HG03469 (cell line): ENCODE data around the gene TAS2R50.

ENCODE experiments used
- ATAC-seq: cut with Tn5 transposase; IDR thresholded peaks from one replicate; pipeline ENCODE4 v1.9.1; 2021; ENCODE audit warnings: mild to moderate bottlenecking, moderate library complexity, moderate number of reproducible peaks; ENCODE audit not compliant: unreplicated experiment

The TAS2R50 gene, protein sequence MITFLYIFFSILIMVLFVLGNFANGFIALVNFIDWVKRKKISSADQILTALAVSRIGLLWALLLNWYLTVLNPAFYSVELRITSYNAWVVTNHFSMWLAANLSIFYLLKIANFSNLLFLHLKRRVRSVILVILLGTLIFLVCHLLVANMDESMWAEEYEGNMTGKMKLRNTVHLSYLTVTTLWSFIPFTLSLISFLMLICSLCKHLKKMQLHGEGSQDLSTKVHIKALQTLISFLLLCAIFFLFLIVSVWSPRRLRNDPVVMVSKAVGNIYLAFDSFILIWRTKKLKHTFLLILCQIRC

DNA sequence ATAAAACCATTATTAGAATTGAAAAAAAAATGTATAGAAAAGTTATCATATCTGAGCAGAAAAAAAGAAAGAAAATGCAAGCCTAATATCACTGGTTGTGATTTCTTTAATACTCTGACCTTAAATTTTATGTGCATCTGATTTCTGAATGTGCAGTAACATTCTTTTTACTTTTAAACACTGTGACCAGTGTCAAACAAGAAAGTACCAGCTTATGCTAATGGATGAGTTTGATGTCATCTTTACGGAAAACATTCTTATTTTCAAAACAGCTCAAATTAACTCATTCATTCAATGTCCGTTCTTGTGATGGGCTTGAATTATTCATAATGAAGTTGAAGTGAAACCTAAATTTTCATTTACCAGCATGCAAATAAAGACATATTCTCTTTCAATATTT, at the start of gene TAS2R50:
Gene TAS2R50 (minus strand): TSS at position 101 of the 400 bp plus-strand sequence. CDS start 52 bp downstream, at position 49.
- ATAC-seq = no peak

DNA sequence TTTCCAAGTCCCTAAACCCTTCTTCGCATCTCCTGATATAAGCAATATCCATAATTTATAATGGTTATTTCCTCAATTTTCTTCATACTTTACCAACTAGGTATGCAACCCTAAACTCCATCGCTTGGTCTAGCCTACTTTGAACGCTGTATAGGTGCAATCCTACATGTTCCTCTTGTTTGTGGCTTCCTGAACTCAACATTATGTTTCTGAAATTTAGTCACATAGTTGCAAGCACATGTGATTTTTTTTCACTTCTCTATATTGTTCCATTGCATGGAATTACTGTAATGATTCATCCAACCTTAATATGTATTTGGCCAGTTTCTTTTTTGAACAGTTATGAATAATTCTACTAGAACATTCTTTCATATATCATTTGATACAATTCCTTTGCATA, 47.2 kb upstream of the TAS2R50 start:
- peak; percentile 85 for ATAC-seq

DNA sequence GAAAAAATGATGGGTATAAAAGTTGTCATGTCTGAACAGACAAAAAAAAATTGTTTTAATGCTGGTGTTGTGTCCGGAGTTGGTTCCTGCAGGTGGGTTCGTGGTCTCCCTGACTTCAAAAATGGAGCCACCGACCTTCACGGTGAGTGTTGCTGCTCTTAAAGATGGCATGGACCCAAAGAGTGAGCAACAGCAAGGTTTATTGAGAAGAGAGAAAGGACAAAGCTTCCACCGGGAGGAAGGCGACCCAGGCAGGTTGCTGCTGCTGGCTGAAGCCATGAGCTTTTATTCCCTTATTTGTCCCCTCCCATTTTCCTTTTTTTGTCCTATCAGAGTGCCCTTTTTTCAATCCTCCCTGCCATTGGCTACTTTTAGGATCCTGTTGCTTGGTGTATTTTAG, 44.6 kb upstream of the TAS2R50 start, which contains the start of gene TAS2R31:
Gene TAS2R31 (minus strand): TSS at position 101 of the 400 bp plus-strand sequence. CDS start 72 bp downstream, at position 29.
- ATAC-seq = no peak

DNA sequence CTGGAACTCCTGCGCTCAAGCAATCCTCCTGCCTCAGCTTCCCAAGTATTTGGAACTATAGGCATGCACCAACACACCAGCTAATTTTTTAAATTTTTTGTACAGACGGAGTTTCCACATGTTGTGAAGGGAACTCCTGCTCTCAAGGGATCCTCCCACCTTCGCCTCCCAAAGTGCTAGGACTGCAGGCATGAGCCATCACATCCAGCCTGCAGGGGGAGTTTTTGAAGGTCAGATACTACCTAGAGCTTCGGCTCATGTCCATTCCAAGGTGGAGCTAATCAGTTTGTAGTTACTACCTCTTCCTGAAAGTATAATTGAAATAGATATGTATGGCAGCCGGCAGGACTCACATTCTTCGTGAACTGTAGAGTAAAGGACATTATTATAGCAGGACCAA, 39.4 kb upstream of the TAS2R50 start:
- no peak for ATAC-seq

DNA sequence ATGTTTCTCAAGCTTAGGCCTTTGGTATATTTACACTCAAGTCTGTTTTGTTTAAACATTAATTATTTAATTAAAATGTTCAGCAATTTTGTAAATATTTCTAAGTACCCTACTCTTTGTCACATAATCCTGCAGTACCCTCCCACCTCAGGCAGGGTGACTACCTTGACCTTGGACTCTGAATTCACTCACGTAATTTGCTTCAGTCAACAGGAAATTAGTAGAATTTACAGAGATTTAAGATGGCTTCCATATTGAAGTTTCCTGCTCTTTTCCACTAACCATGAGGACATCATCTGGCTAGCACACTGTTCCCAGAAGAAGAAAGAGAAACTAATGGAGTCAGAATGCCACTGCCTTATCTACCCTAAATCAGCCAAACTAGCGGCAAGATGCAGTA, 36.7 kb upstream of the TAS2R50 start:
- no peak for ATAC-seq

DNA sequence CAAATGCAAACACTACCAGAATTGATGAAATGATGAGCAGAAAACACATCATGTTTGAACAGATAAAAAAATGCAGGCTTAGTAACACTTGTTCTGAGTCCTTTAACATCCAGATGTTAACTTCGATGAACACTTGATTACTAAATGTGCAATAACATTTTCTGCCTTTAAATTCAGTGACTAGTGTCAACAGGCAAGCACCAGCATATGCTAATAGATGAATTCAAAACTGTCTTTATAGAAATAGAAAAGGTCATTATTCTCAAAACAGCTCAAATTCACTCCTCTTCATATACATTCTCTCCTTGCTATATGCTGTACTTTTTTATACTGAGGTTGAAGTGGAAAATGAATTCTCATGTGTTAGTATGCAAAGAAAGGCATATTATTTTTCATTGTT, 35.8 kb upstream of the TAS2R50 start, which contains the start of gene TAS2R19:
Gene TAS2R19 (minus strand): TSS at position 101 of the 400 bp plus-strand sequence. CDS start 49 bp downstream, at position 52.
- no peak for ATAC-seq

DNA sequence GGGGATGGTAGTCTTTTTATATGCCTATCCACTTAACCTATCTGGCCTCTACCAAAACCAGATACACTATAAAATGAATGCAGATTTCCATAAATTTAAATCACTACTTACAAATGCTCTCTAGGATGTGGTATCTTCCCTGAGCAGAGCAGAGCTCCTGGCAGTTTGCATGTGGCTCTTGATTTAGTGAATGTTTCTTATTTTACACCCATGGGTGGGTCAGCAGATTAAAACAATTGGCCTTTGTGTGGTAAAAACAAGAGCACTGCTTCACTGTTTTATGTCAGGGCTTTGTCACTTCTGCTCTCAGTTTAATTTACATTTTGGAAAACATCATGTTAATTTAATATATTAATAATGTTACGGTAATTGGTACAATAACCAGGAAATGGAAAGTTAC, 30.2 kb upstream of the TAS2R50 start:
- ATAC-seq = no peak

DNA sequence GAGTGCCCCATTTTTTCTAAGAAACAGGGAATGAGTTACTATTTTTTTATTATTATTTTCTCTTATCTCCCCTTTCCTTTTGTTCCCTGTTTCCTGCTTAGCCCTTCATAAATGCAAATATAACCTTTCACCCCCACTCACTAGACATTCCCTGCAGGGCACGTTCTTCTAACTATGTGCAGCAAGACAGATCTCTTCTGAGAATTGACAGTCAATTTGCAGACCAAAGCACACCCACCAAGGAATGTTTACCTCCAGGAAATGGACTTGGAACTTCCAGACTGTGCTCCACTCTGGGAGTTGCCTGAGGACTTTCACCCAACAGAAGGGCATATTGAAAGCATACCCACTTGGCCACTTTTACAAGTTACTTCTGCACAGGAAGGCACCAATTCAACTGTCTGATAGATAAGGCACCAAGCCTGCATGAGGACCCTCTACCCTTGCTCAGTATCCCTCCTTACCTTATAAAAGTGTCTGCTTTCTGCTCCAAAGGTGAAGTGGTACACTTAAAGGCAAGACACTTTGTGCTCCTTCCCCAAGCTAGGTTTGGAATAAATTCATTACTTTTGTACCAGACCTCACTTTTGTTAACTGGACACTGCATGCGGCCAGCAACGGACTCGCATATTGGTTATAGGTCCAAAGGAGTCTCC, 29.2 kb upstream of the TAS2R50 start:
- ATAC-seq = no peak

DNA sequence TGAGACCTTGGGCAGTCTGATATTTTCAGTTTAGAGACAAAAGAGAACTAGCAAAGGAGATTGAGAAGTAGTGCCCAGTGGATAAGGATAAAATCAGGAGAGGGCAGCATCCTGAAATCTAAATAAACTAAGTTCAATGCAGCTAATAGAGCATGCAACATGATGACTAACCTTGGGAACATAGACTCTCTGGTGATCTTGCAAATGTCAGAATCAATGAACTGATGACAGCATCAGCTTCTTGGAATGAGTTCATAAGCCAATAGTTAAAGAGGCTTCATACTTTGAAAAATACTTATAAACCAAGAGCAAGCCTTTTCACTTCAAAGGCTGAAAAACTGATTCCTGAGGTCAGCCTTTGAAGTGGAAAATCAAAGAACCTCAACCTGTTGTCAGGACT, 27.5 kb upstream of the TAS2R50 start:
- no peak for ATAC-seq

DNA sequence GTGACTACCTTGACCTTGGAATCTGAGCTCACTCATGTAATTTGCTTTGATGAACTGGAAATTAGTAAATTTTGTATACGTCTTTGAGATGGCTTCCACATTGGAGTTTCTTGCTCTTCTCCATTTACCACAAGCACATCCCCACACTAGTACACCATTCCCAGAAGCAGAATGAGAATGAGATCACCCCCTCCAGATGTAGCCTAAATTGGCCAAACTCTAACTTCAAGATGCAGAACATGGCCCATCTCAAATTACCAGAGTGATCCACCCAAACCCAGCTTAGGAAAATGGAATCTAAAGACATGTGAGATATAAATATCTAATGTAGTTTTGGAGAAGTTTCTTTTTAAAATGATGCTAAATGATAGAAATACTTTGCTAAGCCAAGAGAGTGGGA, 20.9 kb upstream of the TAS2R50 start:
- no peak for ATAC-seq

DNA sequence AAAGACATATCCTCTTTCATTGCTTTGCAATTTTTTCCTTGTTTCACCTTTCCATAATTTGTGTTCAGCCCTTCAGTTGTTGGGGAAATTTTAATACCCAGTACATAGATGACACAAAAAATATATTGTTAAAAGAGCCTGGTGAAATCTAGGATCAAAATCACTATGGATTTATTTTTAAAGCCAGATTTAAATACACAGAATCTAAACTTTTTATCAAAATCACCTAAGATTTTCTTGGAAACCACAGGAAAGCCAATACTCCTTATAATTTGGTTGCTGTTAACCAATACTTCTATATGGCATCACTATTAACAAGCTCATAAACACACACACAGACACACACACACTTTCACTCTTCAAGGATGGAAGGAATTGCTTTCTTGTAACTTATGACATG, 11.5 kb upstream of the TAS2R50 start, which contains the start of gene TAS2R20:
Gene TAS2R20 (minus strand): TSS at position 101 of the 400 bp plus-strand sequence. CDS start 429 bp downstream, outside the sequence.
- ATAC-seq = no peak

DNA sequence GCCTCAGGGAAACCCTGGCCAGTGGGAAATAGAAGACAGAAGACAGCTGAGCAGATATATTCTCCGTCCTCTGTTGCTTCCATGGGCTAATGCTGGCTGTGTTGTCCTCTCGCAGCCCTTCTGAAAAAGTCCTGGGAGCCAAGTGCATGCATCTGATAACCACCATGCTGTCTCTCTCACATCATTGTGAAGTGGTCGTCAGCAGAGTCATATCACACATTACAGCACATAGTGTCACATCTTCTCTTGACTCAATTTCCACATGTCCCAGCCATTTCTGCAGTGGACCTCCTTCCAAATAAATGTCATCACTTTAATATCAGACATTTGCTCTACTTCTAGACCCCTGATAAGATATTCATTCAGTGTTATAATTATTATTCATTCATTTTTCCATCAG, 7.6 kb upstream of the TAS2R50 start:
- ATAC-seq = no peak

DNA sequence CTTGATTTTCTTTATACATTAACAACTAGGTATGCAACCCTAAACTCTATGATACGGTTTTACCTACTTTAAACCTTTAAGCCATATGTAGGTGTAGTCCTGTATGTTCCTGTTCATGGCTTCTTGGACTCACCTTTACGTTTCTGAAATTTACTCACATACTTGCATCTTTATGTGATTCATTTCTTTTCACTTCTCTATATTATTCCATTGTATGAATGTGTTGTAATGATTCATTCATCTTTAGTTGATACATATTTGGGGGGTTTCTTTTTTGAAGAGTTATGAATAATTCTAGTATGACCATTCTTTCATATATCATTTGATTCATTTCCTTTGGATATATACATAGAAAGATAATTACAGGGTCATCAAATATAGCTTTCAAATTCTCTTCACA, 2.4 kb upstream of the TAS2R50 start:
- no peak for ATAC-seq

DNA sequence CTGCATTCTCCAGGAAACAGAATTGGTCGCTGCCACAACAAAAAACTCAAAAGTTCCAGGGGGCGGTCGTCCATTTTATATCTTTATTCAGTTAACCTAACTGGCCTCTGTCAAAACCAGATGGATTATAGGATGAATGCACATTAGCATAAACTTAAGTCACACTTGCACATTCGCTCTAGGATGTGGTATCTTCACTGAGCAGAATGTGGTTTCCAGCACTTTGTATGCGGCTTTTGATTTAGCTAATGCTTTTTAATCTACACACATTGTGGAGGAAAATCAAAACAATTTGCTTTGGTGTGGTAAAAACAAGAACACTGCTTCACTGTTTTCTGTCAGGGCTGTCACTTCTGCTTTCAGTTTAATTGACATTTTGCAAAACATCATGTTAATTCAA, 4.5 kb downstream of the TAS2R50 start:
- no peak for ATAC-seq

DNA sequence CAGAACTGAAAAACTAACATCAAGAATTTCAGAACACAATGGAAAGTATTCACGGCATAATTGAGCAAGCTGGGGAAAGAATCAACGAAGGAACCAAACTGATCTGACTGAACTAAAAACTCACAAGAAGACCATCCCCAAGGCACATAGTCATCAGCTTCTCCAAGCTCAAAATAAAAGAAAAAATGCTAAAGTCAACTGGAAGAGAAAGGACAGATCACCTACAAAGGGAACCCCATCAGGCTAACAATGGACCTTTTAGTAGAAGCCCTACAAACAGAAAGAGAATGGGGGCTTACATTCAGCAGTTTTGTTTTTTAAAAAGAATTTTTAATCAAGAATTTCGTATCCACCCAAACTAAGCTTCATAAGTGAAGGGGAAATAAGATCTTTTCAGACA, 11.7 kb downstream of the TAS2R50 start:
- no peak for ATAC-seq

DNA sequence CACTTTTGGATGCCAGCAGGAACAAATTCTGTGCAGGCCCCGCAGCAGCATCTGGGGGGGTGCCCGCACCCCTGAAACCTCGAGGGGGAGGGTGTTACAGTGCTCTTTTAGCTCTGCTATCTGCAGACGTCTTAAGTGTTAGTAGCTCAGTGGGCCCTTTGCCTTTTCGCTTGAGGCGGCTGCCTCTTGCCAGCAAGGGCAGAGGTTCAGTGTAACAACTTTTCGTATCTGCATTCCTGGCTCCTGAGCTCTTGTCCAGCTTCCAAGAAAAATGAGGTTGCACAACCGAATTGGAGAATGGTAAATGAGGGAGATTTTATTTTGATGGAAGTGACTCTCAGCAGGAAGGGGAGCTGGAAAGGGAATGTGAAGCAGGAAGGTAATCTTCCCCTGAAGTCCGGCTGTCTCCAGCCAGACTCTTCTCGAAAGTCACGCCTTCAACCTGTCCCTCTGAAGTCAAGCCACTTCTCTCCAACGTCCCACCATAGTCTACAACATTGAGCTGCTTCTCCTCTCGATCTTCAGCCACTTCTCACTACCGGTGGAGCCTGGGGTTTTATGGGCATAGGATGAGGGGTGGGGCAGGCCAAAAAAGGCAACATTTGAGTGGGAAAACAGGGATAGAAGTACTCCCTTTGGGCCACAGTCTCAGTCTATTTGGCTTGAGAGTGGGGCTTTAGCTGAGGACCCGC, 17.8 kb downstream of the TAS2R50 start:
- no peak for ATAC-seq

DNA sequence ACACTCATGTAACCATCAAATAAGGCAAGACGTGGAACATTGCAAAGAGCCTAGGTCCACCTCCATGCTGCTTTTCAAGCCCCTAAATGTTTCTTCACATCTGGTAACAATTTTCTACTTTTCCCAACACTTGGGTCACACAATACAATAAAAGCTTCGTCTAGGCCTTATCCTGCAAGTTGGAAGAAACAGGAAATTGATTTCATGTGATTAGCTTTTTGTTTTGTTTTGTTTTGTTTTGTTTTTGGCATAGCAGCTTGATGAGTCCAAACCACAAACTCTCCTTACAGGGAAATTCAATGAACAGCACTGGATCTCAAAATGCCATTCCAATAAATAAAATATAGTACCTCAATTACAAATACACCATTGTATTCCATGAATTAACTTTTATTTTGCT, 19.3 kb downstream of the TAS2R50 start:
- ATAC-seq = no peak

DNA sequence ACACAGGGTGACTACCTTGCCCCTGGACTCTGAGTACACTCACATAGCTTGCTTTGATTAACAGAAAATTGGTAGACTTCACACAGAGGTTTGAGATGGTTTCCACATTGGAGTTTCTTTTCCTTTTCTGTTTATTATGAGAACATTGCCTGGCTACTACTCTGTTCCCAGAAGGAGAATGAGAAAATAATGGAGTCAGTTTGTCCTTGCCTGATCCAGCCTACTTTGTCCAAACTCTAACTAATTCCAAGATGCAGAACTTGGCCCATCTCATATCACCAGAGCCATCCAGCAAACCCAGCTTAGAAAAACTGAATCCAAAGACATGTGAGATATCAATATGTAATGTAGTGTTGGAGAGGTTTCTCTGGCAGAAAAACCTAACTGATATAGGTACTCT, 20.4 kb downstream of the TAS2R50 start:
- ATAC-seq = no peak

DNA sequence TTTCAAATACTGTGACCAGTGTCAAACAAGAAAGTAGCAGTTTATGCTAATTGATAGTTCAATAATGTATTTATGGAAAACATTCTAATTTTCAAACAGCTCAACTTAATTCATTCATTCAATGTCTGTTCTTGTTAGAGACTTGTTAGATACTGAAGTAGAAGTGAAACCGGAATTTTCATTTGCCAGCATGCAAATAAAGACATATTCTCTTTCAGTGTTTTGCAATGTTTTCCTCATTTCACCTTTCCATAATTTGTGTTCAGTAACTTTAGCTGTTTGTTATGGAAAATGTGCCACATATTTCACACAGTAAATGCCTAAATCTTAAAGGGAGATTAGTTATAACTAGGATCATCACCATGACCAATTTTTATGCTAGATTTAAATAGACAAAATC, 21.2 kb downstream of the TAS2R50 start:
- ATAC-seq = no peak

DNA sequence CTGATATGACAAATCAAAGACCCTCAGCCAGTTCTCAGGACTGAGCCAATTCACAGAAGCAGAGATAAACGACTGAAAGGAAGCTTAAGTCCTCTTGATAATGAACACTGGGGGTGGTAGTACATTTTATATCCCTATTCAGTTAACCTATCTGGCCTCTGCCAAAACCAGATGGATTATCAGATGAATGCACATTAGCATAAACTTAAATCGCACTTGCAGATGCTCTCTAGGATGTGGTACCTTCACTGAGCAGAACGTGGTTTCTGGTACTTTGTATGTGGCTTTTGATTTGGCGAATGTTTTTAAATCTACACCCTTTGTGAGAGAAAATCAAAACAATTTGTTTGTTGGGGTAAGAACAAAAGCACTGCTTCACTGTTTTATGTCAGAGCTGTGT, 26.5 kb downstream of the TAS2R50 start:
- ATAC-seq = no peak

DNA sequence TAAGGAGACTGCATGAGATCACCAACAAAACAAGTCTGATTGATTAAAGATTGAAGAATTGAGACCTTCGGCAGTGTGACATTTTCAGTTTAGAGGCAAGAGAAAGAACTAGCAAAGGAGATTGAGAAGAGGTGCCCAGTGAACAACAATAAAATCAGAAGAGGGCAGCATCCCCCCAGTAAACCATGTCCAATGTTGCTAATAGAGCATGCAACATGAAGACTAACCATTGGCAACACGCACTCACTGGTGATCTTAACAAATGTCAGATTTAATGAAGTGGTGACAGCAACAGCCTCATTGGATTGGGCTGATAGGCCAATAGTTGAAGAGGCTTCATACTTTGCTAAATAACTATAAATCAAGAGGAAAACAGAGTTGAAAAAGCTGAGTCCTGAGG, 26.9 kb downstream of the TAS2R50 start:
- ATAC-seq = no peak

DNA sequence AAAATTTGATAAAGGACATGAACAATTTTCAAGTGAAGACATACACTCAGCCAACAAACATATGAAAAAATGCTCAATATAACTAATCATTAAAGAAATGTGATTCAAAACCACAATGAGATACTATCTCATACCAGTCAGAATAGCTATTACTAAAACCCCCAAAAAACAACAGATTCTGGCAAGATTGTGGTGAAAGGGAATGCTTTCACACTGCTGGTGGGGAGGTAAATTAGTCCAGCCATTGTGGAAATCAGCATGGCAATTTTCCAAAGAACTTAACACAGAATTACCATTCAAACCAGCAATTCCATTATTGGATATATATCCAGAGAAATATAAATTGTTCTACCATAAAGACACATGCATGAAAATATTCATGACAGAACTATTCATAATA, 29.0 kb downstream of the TAS2R50 start:
- ATAC-seq = no peak
